Panc1 (cell line): ENCODE results near the gene KATNAL1. TPM values are rescaled to one million over a fixed set of nuclear protein-coding genes. Genes with fewer than 3 reads are reported as not detected.

Experiments used
- ATAC-seq: fragments of 200-7000 bp; cut with Tn5 transposase; 2 replicates; pipeline ENCODE4 v1.9.1; 2020; ENCODE audit warnings: mild to moderate bottlenecking, moderate library complexity
- BruUV-seq: library from RNA; stranded (reverse); fragments of 400-500 nt; replicated peaks from 2 replicates; lab custom pipeline; 2021; lab: Mats Ljungman, UMichigan
- CTCF ChIA-PET: fragments of 300-600 bp; sonication (Branson Sonifier 250); formaldehyde crosslinking; loops from one replicate; lab custom pipeline; 2022; ENCODE audit warnings: antibody characterized with exemption; lab: Charles Lee
- POLR2A ChIA-PET: fragments of 300-600 bp; sonication (Branson Sonifier 250); formaldehyde crosslinking; loops from one replicate; lab custom pipeline; 2022; ENCODE audit warnings: antibody characterized with exemption; lab: Charles Lee
- DNase-seq: peaks from one replicate; pipeline ENCODE4 v3.0.0-alpha.2; 2010; ENCODE audit warnings: low read depth, low spot score
- H3K27ac ChIP-seq: 2 replicates; pipeline ENCODE4 v1.5.1; 2011; ENCODE audit warnings: mild to moderate bottlenecking, low read length, inconsistent platforms
- H3K27me3 ChIP-seq: fragments of 200-500 bp; sonication (Bioruptor generic); 2 replicates; pipeline ENCODE4 v1.6.0; 2014; ENCODE audit warnings: low read length, inconsistent platforms; ENCODE audit not compliant: control insufficient read depth, insufficient read depth
- H3K36me3 ChIP-seq: fragments of 200-500 bp; sonication (Bioruptor generic); 2 replicates; pipeline ENCODE4 v1.5.1; 2014; ENCODE audit warnings: inconsistent platforms, mild to moderate bottlenecking, low read length, moderate library complexity; ENCODE audit not compliant: control insufficient read depth, insufficient read depth
- H3K4me1 ChIP-seq: 2 replicates; pipeline ENCODE4 v1.5.1; 2011; ENCODE audit warnings: inconsistent platforms, mild to moderate bottlenecking, low read length, moderate library complexity; ENCODE audit not compliant: control insufficient read depth, insufficient read depth
- H3K4me3 ChIP-seq, 2 experiments: 2 replicates each; pipeline ENCODE4 v1.5.1; 2011 to 2012; ENCODE audit warnings: low read depth in 2 of 2, low read length in 2 of 2, mild to moderate bottlenecking in 2 of 2, inconsistent platforms in 1 of 2, moderate library complexity in 1 of 2
- H3K9me3 ChIP-seq: fragments of 200-500 bp; sonication (Bioruptor generic); 2 replicates; pipeline ENCODE4 v1.5.1; 2014; ENCODE audit warnings: low read depth, mild to moderate bottlenecking, inconsistent platforms, low read length, moderate library complexity; ENCODE audit not compliant: control insufficient read depth, insufficient read depth
- CTCF ChIP-seq: fragments of 450-650 bp; IDR thresholded peaks from 2 replicates; pipeline ENCODE4 v1.5.1; 2017; ENCODE audit warnings: mild to moderate bottlenecking
- POLR2AphosphoS5 ChIP-seq: IDR thresholded peaks from 2 replicates; pipeline ENCODE4 v1.6.1; 2012; ENCODE audit warnings: mild to moderate bottlenecking, low read depth, low read length, moderate library complexity
- REST ChIP-seq, 2 experiments: IDR thresholded peaks; 2 replicates each; pipeline ENCODE4 v1.6.1; 2011 to 2012; ENCODE audit warnings: low read depth in 2 of 2, control low read depth in 1 of 2, low read length in 1 of 2, mild to moderate bottlenecking in 1 of 2, moderate library complexity in 1 of 2; ENCODE audit not compliant: insufficient read depth in 1 of 2
- SIN3A ChIP-seq: IDR thresholded peaks from 2 replicates; pipeline ENCODE4 v1.6.1; 2012; ENCODE audit warnings: low read depth, mild to moderate bottlenecking, low read length, moderate library complexity, borderline replicate concordance; ENCODE audit not compliant: insufficient read depth
- TCF7L2 ChIP-seq: IDR thresholded peaks from 2 replicates; pipeline ENCODE4 v1.6.1; 2011; ENCODE audit warnings: mild to moderate bottlenecking, low read depth, low read length, inconsistent platforms
- in situ Hi-C: cut with HindIII; loops from 2 replicates; pipeline ENCODE4 v1.10.0; 2016; ENCODE audit warnings: low sequenced_read_pairs, low pct_unique_long_range_greater_than_20kb
- intact Hi-C: fragments of 100-400 bp; cut with micrococcal nuclease; formaldehyde crosslinking; loops from one replicate; pipeline ENCODE4 v1.10.0; 2022; ENCODE audit not compliant: unreplicated experiment
- total RNA-seq: library from RNA; stranded (reverse); gene quantifications from one replicate; pipeline ENCODE4 v1.2.1, GENCODE V29; 2021; ENCODE audit not compliant: unreplicated experiment

KATNAL1 gene
- total RNA-seq, 1 experiment from 2014 or later, result 34.3 TPM

- H3K4me1 ChIP-seq, result peaks cover 5% of the 10 kb centered on the region; the same call in 1 of the 2 replicates
- no peak overlapping the region for H3K4me3 ChIP-seq
- POLR2A ChIA-PET, result no interaction called here
- no peak for TF ChIP-seq SIN3A
- TF ChIP-seq POLR2AphosphoS5, result no peak
- TF ChIP-seq TCF7L2, result no peak
- no peak for TF ChIP-seq REST (IDR thresholded peaks at IDR 0.05; ENCODE audit: insufficient read depth in 1 of 2, low read depth in 2 of 2, low read length in 1 of 2)
- no peak for TF ChIP-seq CTCF
- intact Hi-C loops, result no loop called here
- no peak for ATAC-seq
- DNase-seq, result no peak
- CTCF ChIA-PET, result no interaction called here
- BruUV-seq, result no TSS peak
- no peaks in the 10 kb centered on the region for H3K9me3 ChIP-seq
- no peak overlapping the region for H3K27ac ChIP-seq
- in situ Hi-C loops, result no loop called here
- H3K36me3 ChIP-seq, result no peaks in the 10 kb centered on the region
- H3K27me3 ChIP-seq, result no peaks in the 10 kb centered on the region
Measured at GRCh38 chr13:30312904-30313303, 5.6 kb upstream of the KATNAL1 start.

GRCh38 chr13:30308548-30308947 is 1.2 kb upstream of the KATNAL1 start:
- Histone ChIP-seq H3K27ac (peak overlapping the region; percentile 9; the same call in 1 of the 2 replicates), H3K36me3 (no peaks in the 10 kb centered on the region), H3K27me3 (no peaks in the 10 kb centered on the region), H3K4me3 (no peak overlapping the region), H3K9me3 (no peaks in the 10 kb centered on the region), H3K4me1 (peaks cover 17% of the 10 kb centered on the region; the same call in 1 of the 2 replicates)
- DNase-seq (no peak), ATAC-seq (no peak)
- in situ Hi-C loops (no loop called here), intact Hi-C loops (no loop called here)
- POLR2A ChIA-PET, result interaction anchor here (0.7 kb wide), 1 partner anchor 360 kb away, joined by 3 read pairs; no protein-coding TSS in a partner anchor
- BruUV-seq, result no TSS peak
- TF ChIP-seq REST (IDR thresholded peaks at IDR 0.05; ENCODE audit: insufficient read depth in 1 of 2, low read depth in 2 of 2, low read length in 1 of 2) (no peak), TCF7L2 (no peak), SIN3A (no peak), POLR2AphosphoS5 (no peak), CTCF (no peak)
- CTCF ChIA-PET, result no interaction called here
